NCI-H2227 treated with DMSO at 0.1 percent for 48 hours (cell line): ENCODE data around the gene TASP1.

Experiments used
- DNase-seq: peaks from one replicate; lab custom pipeline; 2025; lab: John Stamatoyannopoulos, UW

The TASP1 gene

DNA sequence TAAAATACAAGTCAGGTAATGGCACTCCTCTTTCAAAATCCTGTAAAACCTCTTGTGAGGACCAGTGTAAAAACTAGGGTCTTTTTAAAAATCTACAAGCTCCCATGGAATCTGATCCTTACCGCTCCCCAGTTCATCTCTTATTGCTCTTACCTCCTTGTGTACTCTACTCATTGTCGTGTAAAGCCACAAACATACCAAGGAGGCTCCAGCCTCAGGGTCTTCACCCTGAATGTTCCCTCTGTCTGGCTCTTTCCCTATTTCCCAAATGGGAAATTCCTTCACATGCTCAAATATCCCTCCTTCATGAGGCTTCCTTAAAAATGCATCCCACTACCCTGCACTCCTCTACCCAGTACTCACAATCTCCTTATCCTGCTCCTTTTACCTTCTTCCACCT lies 67.1 kb downstream of the TASP1 start:
- no peak for DNase-seq

- no peak for DNase-seq
Observed at GRCh38 chr20:13567663-13568062, 71.1 kb downstream of the TASP1 start.

DNA sequence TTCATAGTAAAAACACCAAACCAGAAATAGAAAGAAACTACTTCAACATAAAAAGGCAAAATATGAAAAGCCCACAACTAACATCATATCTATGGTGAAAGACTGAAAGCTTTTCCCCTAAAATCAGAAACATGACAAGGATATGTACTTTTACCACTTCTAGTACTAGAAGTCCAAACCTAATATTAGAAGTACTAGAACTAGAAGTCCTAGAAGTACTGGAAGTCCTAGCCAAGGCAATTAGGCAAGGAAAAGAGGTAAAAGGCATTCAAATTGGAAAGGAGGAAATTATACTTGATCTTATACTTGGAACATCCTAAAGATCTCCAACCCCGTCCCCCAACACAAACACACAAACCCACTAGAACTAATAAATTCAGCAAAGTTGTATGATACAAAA lies 74.9 kb downstream of the TASP1 start:
- DNase-seq, result no peak

GRCh38 chr20:13554706-13555105 lies 84.0 kb downstream of the TASP1 start:
- DNase-seq, result no peak

GRCh38 chr20:13554076-13554475 lies 84.7 kb downstream of the TASP1 start:
- DNase-seq, result no peak

DNA sequence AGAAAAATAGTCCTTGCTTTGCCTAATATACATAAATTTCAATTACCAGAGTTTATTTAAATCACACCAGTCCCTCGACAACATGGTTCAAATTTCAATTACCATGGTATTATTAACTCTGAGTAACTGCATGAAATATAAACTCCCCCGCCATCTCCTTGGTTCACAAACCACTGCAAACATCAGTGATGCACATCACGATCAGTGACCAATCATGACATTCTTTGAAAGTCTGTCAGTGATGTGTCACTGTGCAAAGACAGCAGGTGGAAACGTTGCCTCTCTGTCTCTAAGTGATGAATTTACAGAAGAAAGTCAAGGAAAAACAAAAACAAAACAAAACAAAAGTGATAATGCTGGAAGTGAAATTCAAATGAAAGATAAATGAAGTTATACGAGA lies 86.7 kb downstream of the TASP1 start:
- DNase-seq, result no peak

DNA sequence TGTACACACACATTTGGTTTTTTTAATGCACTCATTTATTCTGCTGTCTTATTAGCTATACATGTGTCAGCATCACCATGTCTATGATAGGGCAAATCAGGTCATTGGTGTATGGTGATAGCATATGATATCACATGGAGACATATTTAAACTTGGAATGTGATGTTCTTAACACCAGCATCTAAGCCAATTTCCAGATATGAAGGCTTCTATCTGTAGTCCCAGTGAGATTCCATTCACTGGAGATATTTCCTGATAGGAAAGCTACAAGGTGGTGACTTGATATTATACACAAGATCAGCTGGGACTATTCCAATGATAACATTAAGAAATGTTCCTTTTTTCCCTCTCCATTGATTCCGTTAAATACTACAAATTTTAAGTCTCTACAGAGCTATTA lies 89.3 kb downstream of the TASP1 start:
- no peak for DNase-seq

DNA sequence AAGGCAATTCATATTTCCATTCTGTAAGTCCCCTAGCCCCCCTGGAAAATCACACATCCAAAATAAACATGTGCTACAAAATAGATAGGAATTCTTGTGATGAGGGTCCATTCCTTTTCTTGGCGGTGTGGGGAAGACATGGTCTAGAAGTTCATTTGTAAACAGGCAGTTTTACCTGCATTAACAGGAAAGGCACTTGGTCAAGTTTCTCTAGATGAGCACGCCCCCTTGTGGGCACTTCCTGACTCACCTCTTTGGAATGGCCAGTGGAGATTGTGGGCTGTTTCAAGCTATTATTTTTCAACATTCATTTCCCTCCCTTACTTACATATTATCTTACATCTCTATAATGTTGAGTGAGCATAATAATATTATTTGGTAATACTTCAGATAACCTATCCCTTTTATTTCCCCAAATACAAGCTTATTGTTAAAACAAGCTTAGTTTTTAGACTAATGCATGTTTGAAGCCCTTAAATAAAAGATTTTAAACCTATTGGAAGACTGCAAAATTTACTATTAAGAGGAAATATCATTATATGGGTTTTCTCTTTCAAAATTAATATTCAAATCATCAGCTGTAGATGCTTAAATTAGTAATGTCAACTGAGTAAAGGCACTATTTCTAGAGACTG lies 92.1 kb downstream of the TASP1 start:
- DNase-seq, result peak; percentile 66

DNA sequence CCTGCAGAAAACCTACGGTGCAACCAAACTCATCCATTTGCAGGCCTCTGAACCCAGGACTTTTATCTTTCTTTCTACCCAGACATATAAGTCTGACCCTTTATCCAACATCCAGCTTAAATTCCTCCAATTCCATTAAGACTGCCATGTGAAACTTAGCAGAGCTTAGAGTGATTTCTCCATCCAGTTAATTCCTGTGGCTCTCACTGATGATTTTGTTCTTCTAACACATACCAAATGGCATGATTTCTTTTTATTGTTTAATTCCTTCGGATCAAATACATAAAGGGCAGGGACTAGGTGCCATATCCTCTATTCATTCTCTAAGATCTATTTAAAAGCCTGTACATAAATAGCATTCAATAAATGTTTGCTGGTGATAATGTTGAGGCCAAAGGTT lies 92.9 kb downstream of the TASP1 start:
- DNase-seq, result no peak

GRCh38 chr20:13543783-13544182 lies 94.9 kb downstream of the TASP1 start:
- no peak for DNase-seq

DNA sequence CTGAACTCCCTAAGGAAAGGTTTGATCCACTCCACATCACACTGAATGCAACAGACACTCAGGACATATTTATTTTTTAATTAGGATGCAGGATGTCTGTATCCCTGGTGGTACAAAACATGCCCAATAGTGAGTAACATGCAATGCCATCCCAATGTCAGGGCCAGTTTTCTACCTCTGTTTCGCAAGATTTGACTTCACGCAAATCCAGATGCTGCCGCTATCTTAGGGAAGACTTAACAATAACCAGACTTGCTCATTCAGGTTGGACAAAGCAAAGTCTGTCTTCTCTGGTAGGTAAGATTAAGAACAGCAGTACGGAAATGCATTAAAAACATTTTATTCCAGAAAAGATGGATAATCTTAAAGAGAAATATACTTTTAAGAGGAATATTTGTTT lies 103.1 kb downstream of the TASP1 start:
- DNase-seq, result no peak

- no peak for DNase-seq
Observed at GRCh38 chr20:13533946-13534345, 104.8 kb downstream of the TASP1 start.

DNA sequence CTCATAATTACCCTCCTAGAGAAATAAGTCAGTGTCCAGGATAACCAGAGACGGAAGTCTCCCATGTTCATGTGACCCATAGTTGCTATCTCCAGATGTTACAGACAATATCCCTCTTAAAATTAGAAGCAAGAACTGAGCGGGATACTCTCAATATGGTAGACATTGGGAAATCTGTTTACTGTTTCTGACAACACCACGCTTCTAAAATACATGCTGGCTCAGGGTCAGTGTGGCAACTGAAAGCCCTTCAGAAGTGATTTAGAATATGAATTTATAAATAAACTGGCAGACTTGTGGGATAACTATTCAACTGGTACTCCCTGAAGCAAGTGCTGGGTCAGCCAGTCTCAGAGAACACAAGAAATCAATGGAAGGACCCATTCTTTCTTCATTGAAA lies 108.6 kb downstream of the TASP1 start:
- DNase-seq, result no peak

GRCh38 chr20:13526551-13526950 lies 112.2 kb downstream of the TASP1 start:
- no peak for DNase-seq

DNA sequence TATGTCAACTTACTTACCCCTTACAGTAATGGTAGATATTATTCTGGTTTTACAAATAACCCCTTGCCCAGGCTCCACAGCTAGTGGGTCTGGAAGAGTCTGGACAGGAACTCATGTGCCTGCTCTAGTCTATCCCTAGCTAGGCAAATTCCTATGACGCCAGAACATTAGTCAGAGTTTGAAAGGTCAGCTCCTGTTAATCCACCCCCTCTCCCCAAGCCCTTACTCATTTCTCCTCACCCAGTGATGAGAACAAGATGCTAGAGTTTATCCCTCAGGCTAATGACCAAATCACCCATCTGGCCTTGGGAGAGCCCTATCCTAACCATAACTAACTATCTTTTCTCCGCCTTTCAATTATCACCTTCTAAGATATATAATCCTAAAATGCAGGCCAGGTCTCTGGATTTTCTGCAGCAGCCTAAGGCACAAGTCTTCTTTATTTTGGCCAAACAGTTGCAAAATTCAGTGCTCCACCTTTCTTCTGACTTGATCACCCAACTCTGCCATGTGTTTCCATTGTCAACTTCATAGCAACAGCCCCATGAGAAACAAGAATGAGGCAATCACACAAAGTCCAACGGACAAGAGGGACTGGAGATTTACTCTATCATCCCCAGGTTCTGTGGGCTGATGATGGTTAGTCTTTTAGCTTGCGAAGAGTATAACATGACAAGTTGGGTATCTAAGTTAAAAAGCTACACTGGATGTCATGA lies 113.3 kb downstream of the TASP1 start:
- no peak for DNase-seq

- DNase-seq, result no peak
Observed at GRCh38 chr20:13524339-13524738, 114.4 kb downstream of the TASP1 start.

GRCh38 chr20:13517831-13518230 lies 120.9 kb downstream of the TASP1 start:
- DNase-seq, result no peak

- no peak for DNase-seq
Observed at GRCh38 chr20:13515796-13516558, 122.8 kb downstream of the TASP1 start.

DNA sequence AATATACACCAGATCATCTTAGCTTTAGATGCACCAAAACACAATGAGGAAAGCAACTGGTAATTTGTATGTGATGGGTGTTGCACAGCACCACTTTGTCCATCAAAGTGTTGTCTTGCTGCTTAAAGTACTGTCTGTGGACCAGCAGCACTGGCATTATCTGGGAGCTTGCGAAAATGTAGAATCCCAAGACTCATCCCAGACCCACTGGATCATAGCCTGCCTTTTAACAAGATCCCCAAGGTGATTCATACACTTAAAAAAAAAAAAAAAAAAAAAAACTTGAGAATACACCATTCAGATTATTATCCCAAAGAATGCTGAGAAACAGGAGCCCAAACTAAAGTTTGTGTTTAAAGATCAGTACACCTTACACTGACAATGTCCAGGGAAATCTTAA lies 123.4 kb downstream of the TASP1 start:
- DNase-seq, result no peak

DNA sequence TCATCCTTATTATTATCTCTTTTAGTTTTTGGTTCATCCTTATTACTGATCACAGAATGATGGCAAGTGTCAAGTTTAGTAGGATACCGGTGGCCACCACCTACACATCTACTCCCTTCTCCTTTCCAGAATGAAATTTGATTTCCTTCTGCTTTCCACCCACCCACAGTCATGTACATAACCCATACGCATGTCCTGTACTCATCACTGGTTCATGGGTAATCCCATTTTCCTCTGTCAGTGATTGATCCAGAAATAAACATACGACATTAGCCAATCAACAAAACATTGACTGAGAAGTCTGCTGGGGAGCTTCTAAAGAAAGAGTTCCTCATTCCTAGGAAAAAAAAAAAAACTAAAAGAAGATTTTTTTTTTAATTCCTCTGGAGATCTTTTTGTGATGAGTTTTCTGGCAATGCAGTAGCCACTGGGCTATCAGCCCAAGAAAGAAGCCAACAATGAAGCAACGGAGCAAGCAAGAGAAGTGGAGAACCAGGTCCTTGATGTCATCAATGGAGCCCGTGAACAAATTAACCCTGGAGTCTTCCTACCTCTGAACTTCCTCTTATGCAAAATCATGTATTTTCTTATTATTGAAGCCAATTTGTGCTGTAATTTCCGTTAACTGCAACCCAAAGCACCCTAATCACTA lies 127.8 kb downstream of the TASP1 start:
- DNase-seq, result no peak

DNA sequence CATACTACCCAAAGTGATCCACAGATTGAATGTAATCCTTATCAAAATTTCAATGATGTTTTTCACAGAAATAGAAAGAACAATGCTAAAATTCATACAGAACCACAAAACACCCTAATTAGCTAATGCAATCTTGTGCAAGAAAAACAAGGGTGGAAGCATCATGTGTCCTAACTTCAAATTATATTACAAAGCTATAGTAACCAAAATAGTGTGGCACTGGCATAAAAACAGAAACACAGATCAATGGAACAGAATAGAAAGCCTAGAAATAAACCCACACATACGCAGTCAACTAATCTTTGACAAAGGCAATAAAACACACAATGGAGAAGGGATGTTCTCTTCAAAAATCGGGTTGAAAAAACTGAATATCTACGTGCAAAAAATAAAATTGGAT lies 131.1 kb downstream of the TASP1 start:
- no peak for DNase-seq

DNA sequence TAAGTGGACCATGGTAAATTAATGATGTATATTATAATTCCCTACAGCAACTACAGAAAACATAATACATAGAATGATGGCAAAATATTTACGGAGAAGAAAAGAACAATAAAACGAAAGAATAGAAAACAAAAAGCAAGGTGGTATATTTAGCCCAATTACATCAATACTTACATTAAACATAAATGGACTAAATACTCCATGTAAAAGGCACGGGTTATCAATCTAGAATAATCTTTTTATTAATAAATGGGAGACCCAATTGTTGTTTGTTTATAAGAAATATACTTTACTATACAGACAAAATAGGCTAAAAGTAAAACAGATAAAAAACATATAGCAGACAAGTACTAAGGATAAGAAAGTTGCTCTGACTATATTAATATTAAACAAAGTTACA lies 137.2 kb downstream of the TASP1 start:
- no peak for DNase-seq

GRCh38 chr20:13494019-13494418 lies 144.7 kb downstream of the TASP1 start:
- no peak for DNase-seq
